Measurements from ENCODE around the gene COMT.

GRCh38 chr22:19895160-19895849, 46.3 kb upstream of the COMT start:
- TF ChIP-seq RCOR1 (IDR thresholded peaks at IDR 0.05; ENCODE audit: borderline replicate concordance in 1 of 2, low read depth in 2 of 2, low read length in 2 of 2), result no peak
- no peak for TF ChIP-seq RNF219 (CRISPR knock-in tag; IDR thresholded peaks at IDR 0.05)
- TF ChIP-seq FOXM1 (IDR thresholded peaks at IDR 0.05; ENCODE audit: low read depth), result no peak
- no peak for TF ChIP-seq FOXM1 (CRISPR knock-in tag; IDR thresholded peaks at IDR 0.05; ENCODE audit: low read depth)
- TF ChIP-seq CTCF (IDR thresholded peaks at IDR 0.05 in 2 of 3, conservative IDR thresholded peaks at IDR 0.05 in 1 of 3; ENCODE audit: insufficient read depth in 2 of 3, low read depth in 1 of 3, low read length in 3 of 3), result no peak
- no peak for TF ChIP-seq ZBTB26 (CRISPR knock-in tag; IDR thresholded peaks at IDR 0.05)
- no peak for TF ChIP-seq TBP (optimal IDR thresholded peaks at IDR 0.05; ENCODE audit: low read depth, low read length)
- peak; percentile 59; the same call in 1 of the 2 replicates for TF ChIP-seq ZNF764 (CRISPR knock-in tag; IDR thresholded peaks at IDR 0.05; ENCODE audit: low read depth)
- TF ChIP-seq SMAD3 (CRISPR knock-in tag; conservative IDR thresholded peaks at IDR 0.05), result no peak
- TF ChIP-seq NCOA6 (IDR thresholded peaks at IDR 0.05), result no peak
- no peak for TF ChIP-seq EP300 (IDR thresholded peaks at IDR 0.05; ENCODE audit: low read length)
- TF ChIP-seq SIX5 (IDR thresholded peaks at IDR 0.05; ENCODE audit: borderline replicate concordance in 1 of 2, insufficient read depth in 1 of 2, low read depth in 1 of 2, low read length in 2 of 2), result no peak
- TF ChIP-seq USF2 (CRISPR knock-in tag; IDR thresholded peaks at IDR 0.05), result no peak
- no peak for TF ChIP-seq MAZ (CRISPR knock-in tag; conservative IDR thresholded peaks at IDR 0.05 in 1 of 2, IDR thresholded peaks at IDR 0.05 in 1 of 2)
- no peak for TF ChIP-seq ZC3H11A (IDR thresholded peaks at IDR 0.05; ENCODE audit: low read depth, low read length)
